A549 (cell line): ENCODE data around the gene ZNF747. TPM values are rescaled to one million over a fixed set of nuclear protein-coding genes. Genes with fewer than 3 reads are reported as not detected.
A peak's percentile ranks its signal among the peaks of the same experiment; 100 is the strongest.

ENCODE experiments used
- ATAC-seq, 2 experiments: fragments of 200-7000 bp in 1 of 2; fragments of >200 bp in 1 of 2; cut with Nextera tagmentation in 1 of 2; cut with Tn5 transposase in 1 of 2; 3 replicates each; pipeline versions ENCODE4 v1.8.0 to v1.9.1; 2018 to 2020; ENCODE audit warnings: mild to moderate bottlenecking in 1 of 2, moderate library complexity in 1 of 2
- CTCF ChIA-PET: fragments of 300-600 bp; sonication (Branson Sonifier 250); formaldehyde crosslinking; extraction: SDS; loops from one replicate; lab custom pipeline; 2021; ENCODE audit warnings: antibody characterized with exemption, inconsistent platforms; lab: Yijun Ruan, JAX
- POLR2A ChIA-PET: fragments of 350-600 bp; formaldehyde crosslinking; extraction: SDS; loops from one replicate; lab custom pipeline; 2021; ENCODE audit warnings: antibody characterized with exemption, inconsistent platforms; lab: Yijun Ruan, JAX
- DNase-seq, 2 experiments: peaks; one replicate each; pipeline versions ENCODE4 v3.0.0 to v3.0.0-alpha.2; 2011 to 2016; ENCODE audit warnings: low read depth in 1 of 2, low spot score in 1 of 2
- FAIRE-seq: peaks from 2 replicates; lab custom pipeline; 2011; peaks lifted over from hg19 to GRCh38; lab: Jason Lieb, UNC
- H3K27ac ChIP-seq, 2 experiments: fragments of >200 bp; sonication (Bioruptor Twin); formaldehyde crosslinking; 3 replicates each; pipeline ENCODE4 v1.5.1; 2016 to 2017
- H3K4me1 ChIP-seq: fragments of >200 bp; sonication (Bioruptor Twin); formaldehyde crosslinking; 3 replicates; pipeline ENCODE4 v1.6.1; 2016
- H3K4me2 ChIP-seq: fragments of >200 bp; sonication (Bioruptor Twin); formaldehyde crosslinking; 3 replicates; pipeline ENCODE4 v1.6.1; 2016
- H3K4me3 ChIP-seq: fragments of >200 bp; sonication (Bioruptor Twin); formaldehyde crosslinking; 3 replicates; pipeline ENCODE4 v1.5.1; 2016
- H3K9me3 ChIP-seq: fragments of >200 bp; sonication (Bioruptor Twin); formaldehyde crosslinking; 3 replicates; pipeline ENCODE4 v1.6.1; 2016
- BCL3 ChIP-seq: fragments of >200 bp; sonication (Bioruptor Twin); formaldehyde crosslinking; IDR thresholded peaks from 3 replicates; pipeline ENCODE4 v1.6.1; 2016
- CBX8 ChIP-seq: fragments of 200-600 bp; sonication (generic); IDR thresholded peaks from 2 replicates; pipeline ENCODE4 v1.6.1; 2016
- CHD4 ChIP-seq: fragments of 200-600 bp; sonication (generic); IDR thresholded peaks from 2 replicates; pipeline ENCODE4 v1.6.1; 2016; ENCODE audit warnings: antibody characterized with exemption, mild to moderate bottlenecking, borderline replicate concordance
- ESRRA ChIP-seq: fragments of 150-350 bp; IDR thresholded peaks from 2 replicates; pipeline ENCODE4 v1.6.1; 2014; ENCODE audit warnings: mild to moderate bottlenecking, low read length, borderline replicate concordance
- HEYL ChIP-seq: fragments of 250-450 bp; sonication (Bioruptor Pico); IDR thresholded peaks from 2 replicates; pipeline ENCODE4 v1.8.0; 2021; ENCODE audit warnings: mild to moderate bottlenecking, moderate library complexity
- HOXB5 ChIP-seq: fragments of 250-450 bp; sonication (Bioruptor Pico); IDR thresholded peaks from 2 replicates; pipeline ENCODE4 v1.5.0; 2020; ENCODE audit warnings: mild to moderate bottlenecking, moderate library complexity
- KDM5A ChIP-seq: fragments of 200-600 bp; sonication (generic); IDR thresholded peaks from 2 replicates; pipeline ENCODE4 v1.6.1; 2016; ENCODE audit warnings: antibody characterized with exemption, mild to moderate bottlenecking
- MAZ ChIP-seq: fragments of 150-350 bp; IDR thresholded peaks from 2 replicates; pipeline ENCODE4 v1.6.1; 2014; ENCODE audit warnings: antibody characterized with exemption, low read depth, low read length, borderline replicate concordance
- PBX3 ChIP-seq: IDR thresholded peaks from 2 replicates; pipeline ENCODE4 v1.6.1; 2012
- POLR2AphosphoS2 ChIP-seq: conservative IDR thresholded peaks from 2 replicates; pipeline ENCODE4 v1.6.1; 2012; ENCODE audit warnings: low read length, improper control_type of control experiment, inconsistent platforms
- RCOR1 ChIP-seq: fragments of 150-350 bp; IDR thresholded peaks from 2 replicates; pipeline ENCODE4 v1.6.1; 2014; ENCODE audit warnings: antibody characterized with exemption, low read length, low read depth
- RNF2 ChIP-seq: fragments of 200-600 bp; sonication (generic); IDR thresholded peaks from 2 replicates; pipeline ENCODE4 v1.6.1; 2016; ENCODE audit warnings: low read depth, mild to moderate bottlenecking, antibody characterized with exemption, moderate library complexity, borderline replicate concordance
- SMC3 ChIP-seq: fragments of >200 bp; sonication (Bioruptor Twin); formaldehyde crosslinking; IDR thresholded peaks from 3 replicates; pipeline ENCODE4 v1.6.1; 2018; ENCODE audit warnings: inconsistent platforms
- SREBF2 ChIP-seq: fragments of 450-650 bp; IDR thresholded peaks from 2 replicates; pipeline ENCODE4 v1.6.1; 2014; ENCODE audit warnings: mild to moderate bottlenecking, moderate library complexity
- ZC3H11A ChIP-seq: fragments of 450-650 bp; IDR thresholded peaks from 2 replicates; pipeline ENCODE4 v1.6.1; 2014; ENCODE audit warnings: antibody characterized with exemption, mild to moderate bottlenecking
- WGBS: methylation state at CpG from one replicate; pipeline ENCODE4 v1.1.6; 2017; ENCODE audit errors: missing lambda C conversion rate; 5-methylcytosine and 5-hydroxymethylcytosine counted together
- polyA plus RNA-seq, 4 experiments: library from polyadenylated mRNA; depleted of rRNA in 3 of 4; stranded (reverse); fragments of >200 nt; fragmentation: RNase III in 1 of 4; extraction: RNeasy Plus Mini Kit Qiagen cat#74134 plus additional on column Dnase treatment in 1 of 4; gene quantifications; 2 replicates in 3 of 4; 3 replicates in 1 of 4; pipeline ENCODE4 v1.2.3, GENCODE V29; 2011 to 2017

ZNF747 gene
- polyA plus RNA-seq, 2 of the 4 experiments (the other 2 are of a cell fraction), result 4.8 to 5.0 TPM

GRCh38 chr16:30557957-30558788 is 23.5 kb upstream of the ZNF747 start, which contains the start of gene ZNF764 (continued):
- TF ChIP-seq PBX3 (no peak), POLR2AphosphoS2 (no peak), SMC3 (no peak; the same call in 2 of the 3 replicates), SREBF2 (no peak), ESRRA (no peak)

- FAIRE-seq, result no peak
- 0% methylated on average over 1 of the region's 17 CpGs for WGBS
- peak overlapping the region; percentile 82 for H3K4me3 ChIP-seq
- H3K27ac ChIP-seq, result peak overlapping the region; percentile 93 to 98
- H3K9me3 ChIP-seq, result no peaks in the 10 kb centered on the region
- H3K4me2 ChIP-seq, result peak overlapping the region; percentile 89
- CTCF ChIA-PET, result interaction anchor here (0.6 to 2.8 kb wide), 16 partner anchors 8 to 127 kb away, joined by 3 to 10 read pairs (median 6); partner anchors contain the start of genes DCTPP1 and ZNF688
- POLR2A ChIA-PET, result interaction anchor here (0.6 to 2.8 kb wide), 8 partner anchors 9 to 98 kb away, joined by 3 to 44 read pairs (median 10); partner anchors contain the start of genes ZNF688 and ZNF747
- H3K4me1 ChIP-seq, result peaks cover 4% of the 10 kb centered on the region; the same call in 1 of the 3 replicates
- ATAC-seq, result peak; percentile 14 to 15; a peak in 4 of 6 replicates
- TF ChIP-seq RCOR1, result no peak
- TF ChIP-seq BCL3, result no peak
- TF ChIP-seq RNF2, result no peak
- DNase-seq, result no peak
Measured at GRCh38 chr16:30557707-30557956, 23.0 kb upstream of the ZNF747 start.

GRCh38 chr16:30556125-30556473 is 21.4 kb upstream of the ZNF747 start:
- no peak for TF ChIP-seq HOXB5
- TF ChIP-seq HEYL (CRISPR knock-in tag), result no peak
- TF ChIP-seq KDM5A, result no peak
- no peak for TF ChIP-seq CBX8
- TF ChIP-seq CHD4, result no peak
- TF ChIP-seq, all 56 proteins: peak for 0
- FAIRE-seq (no peak), DNase-seq (no peak), ATAC-seq (no peak)
- H3K4me2 ChIP-seq, result no peak overlapping the region
- no peaks in the 10 kb centered on the region for H3K9me3 ChIP-seq
- no peak overlapping the region for H3K27ac ChIP-seq
- POLR2A ChIA-PET, result no interaction called here
- H3K4me1 ChIP-seq, result peaks cover 4% of the 10 kb centered on the region; the same call in 1 of the 3 replicates
- CTCF ChIA-PET, result interaction anchor here (0.6 to 1.8 kb wide), 3 partner anchors 15 to 126 kb away, joined by 3 to 8 read pairs (median 3); partner anchors contain the start of gene DCTPP1
- WGBS, result 85% methylated on average over 9 of the region's 10 CpGs
- no peak overlapping the region for H3K4me3 ChIP-seq

GRCh38 chr16:30555315-30556124 is 20.9 kb upstream of the ZNF747 start:
- DNase-seq (no peak), ATAC-seq (no peak)
- H3K4me1 ChIP-seq, result peaks cover 4% of the 10 kb centered on the region; the same call in 1 of the 3 replicates
- 96% methylated on average over 33 of the region's 69 CpGs for WGBS
- no peak overlapping the region for H3K4me3 ChIP-seq
- TF ChIP-seq MAZ (no peak), SREBF2 (no peak), ZC3H11A (no peak)
- TF ChIP-seq, all 56 proteins: peak for 0
- Histone ChIP-seq H3K9me3 (no peaks in the 10 kb centered on the region), H3K4me2 (no peak overlapping the region), H3K27ac (no peak overlapping the region)
- CTCF ChIA-PET, result interaction anchor here (0.6 to 3.0 kb wide), 5 partner anchors 13 to 126 kb away, joined by 3 to 10 read pairs (median 6); partner anchors contain the start of gene DCTPP1
- FAIRE-seq, result no peak
- POLR2A ChIA-PET, result no interaction called here
